ENCODE data around the gene STXBP5.
"Not testable (repeated sequence)": the region's sequence is repeated elsewhere in the genome, so short reads cannot be mapped to it uniquely, and the experiment has no call there.

STXBP5 gene

DNA sequence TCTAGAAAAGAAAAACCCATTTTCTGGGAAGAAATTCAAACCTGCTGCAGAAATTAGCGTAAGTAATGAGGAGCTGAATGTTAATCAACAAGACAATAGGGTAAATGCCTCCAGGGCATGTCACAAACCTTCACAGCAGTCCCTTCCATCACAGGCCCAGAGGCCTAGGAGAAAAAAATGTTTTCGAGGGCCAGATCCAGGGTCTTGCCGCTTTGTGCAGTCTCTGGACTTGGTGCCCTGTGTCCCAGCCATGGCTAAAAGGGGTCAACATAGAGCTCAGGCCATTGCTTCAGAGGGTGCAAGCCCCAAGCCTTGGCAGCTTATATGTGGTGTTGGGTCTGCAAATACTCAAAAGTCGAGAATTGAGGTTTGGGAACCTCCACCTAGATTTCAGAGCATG lies 99.8 kb downstream of the STXBP5 start:
- DNase-seq: no peak

DNA sequence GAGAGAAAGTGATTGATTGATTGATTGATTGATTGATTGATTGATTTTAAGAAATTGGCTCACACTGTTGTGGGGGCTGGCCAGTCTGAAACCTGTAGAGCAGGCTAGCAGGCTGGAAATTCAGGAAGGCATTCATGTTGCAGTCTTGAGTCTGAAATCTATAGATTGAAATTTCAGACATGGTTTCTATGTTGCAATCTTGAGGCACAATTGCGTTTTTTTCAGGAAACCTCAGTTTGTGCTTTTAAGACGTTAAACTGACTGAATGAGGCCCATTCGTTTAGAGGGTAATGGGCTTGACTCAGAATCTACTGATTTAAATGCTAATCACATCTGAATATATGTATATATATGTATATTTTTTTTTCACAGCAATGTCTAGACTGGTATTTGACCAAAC lies 106.3 kb downstream of the STXBP5 start:
- no peak for DNase-seq

DNA sequence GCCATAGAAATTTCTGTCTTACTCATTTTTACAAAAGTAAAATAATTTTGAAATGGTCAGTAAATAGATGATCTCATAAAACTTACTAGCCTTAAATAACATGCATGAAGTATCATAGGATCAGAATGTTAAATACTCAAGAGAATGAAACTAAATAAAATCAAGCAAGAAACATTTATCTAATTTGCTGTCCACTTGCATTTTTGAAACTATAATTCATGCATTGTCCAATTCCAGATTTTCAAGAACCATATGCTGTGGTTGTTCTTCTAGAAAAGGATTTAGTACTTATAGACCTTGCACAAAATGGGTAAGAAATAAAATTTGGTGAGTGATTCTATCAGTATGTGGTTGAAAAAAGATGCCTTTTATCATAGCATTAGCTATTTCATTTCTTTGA lies 107.0 kb downstream of the STXBP5 start:
- no peak for DNase-seq

DNA sequence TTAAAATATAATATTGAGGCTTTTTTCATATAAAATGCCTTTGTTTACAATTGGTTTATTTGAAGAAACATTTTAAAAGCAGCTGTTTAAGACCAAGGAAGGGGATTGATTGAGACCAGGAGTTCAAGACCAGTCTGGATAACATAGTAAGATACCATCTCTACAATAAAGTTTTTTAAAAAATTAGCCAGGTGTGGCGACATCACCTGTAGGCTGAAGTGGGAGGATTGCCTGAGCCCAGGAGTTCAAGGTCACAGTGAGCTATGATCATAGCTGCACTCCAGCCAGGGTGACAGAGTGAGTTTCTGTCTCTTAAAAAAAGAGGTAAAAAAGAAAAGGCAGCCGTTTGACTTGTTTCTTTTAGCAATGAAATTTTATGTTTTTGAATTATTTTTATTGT lies 117.0 kb downstream of the STXBP5 start:
- DNase-seq: no peak

DNA sequence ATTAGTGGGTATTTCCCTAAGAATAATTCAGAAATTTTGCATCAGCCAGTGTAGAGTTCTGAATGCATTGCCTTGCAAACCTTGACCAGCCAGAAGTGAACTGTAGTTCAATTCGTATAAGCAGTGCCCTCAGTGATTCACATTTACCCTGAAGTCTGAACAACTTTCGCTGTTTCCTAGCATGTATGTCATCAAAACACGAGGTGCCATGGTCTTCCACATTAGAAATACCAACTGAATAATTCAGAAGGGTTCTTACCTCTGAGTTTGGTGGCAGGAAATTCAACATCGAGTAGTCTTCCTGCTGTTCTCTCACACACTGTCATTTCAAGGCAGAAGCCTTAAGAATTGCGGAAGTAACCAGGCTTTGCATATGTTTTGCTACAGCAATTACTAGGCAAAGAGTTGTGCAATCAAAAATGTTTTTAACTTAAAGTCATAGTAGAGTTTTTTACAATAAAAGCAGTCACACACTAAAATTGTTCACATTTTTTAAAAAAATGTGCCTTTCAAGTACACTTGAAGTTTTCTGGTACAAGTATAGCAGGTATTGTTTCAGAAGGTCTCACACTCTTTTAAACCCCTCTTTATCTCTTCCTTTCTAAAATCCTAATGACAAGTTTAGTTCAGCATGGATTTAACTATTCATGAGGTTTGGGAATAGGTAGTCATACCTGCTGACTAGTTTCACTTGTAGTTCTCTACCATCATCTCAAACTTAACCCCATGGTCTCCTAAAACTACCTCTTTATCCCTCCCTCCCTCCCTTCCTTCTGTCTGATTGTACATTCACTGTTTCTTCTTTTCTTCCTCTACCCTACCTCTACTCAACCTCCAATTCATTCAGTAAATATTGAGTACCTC lies 118.3 kb downstream of the STXBP5 start:
- DNase-seq: peak in 1 of 5 donors; percentile 84

DNA sequence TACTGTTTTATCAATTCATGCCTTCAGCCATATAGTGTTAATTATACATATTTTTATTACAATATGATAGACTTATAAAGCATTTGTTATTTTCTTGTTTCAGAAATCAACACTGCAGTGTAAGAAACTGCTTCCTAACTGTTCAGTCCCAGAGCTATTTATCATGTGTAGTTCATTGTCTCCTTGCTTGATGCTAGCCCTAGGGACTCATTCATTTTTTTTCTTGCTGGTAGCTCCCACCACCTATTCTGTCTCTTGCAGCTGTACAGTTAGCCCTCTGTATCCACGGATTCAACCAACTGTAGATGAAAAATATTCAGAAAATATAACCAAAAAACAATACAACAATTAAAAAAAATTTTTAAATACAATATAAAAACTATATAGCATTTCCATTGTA lies 121.3 kb downstream of the STXBP5 start:
- DNase-seq: no peak

DNA sequence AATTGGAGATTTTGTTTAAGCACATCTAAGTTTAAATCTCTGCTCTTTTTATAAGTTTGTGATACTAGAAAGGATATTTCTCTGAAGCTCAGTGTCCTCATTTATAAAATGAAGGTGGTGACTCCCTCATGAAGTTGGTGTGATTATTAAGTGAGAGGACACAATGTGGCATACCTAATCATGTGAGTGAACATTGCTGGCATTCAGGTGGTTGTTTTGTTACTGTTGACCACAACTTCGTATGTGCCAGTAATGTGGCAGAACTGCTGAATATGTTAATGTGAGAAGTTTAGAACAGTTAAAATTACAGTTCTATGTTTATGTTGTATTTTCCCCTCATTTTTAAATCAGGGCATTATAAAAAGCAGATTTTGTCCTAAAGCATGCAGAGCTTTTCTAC lies 127.2 kb downstream of the STXBP5 start:
- no peak for DNase-seq

DNA sequence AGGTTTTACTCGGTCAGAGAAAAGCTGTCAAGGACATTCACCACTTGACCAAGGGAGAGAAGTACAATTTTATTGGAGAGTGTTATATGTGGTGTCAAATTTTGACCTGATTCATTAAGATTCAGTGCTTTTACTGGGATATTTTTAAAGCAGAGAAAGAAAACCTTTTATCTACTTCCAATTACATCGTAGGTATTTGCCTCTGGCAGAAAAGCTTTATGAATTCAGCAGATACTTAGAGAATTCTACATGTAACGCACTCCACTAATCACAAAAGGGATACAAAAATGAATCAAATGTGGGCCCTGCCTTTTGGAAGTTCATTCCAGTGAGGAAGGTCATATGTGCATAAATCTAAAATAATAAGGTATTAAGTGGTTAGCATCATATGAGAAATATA lies 133.7 kb downstream of the STXBP5 start:
- DNase-seq: no peak

DNA sequence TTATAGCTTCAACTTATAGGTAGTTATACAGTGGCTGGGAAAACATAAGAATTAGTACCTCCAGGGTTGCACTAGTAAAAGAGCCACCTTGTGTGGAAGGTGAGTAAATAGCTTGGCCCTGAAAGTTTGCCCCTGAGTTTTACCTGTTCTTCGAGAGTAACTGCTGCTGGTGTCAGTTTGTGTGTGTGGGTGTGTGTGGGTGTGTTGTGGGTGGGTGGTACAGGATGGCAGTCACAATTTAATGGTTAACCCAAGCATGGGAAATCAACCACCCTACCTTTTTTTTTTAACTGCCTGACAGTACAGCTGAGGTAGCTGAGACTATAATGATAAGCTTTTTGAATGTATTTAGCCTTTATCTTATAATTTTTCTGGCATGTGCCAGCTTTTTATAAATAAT lies 137.3 kb downstream of the STXBP5 start:
- no peak for DNase-seq

DNA sequence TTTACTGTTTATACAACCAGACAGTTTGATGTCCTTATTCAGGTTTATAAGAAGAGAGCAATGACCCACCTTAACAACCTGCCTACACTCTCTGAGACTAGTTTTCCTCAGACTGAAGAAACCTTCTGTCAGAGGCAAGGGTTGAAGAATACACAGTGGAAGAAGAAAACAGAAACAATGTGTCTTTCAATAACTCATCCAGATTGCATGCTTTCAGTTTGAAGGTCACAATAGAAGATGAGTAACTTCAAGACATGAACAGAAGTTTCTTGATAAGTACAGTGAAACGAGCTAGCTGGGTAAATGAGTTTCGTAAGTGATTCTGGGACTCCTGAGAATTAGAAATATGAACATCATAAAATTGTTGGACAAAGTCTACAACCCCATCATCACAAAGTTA lies 141.7 kb downstream of the STXBP5 start:
- no peak for DNase-seq

DNA sequence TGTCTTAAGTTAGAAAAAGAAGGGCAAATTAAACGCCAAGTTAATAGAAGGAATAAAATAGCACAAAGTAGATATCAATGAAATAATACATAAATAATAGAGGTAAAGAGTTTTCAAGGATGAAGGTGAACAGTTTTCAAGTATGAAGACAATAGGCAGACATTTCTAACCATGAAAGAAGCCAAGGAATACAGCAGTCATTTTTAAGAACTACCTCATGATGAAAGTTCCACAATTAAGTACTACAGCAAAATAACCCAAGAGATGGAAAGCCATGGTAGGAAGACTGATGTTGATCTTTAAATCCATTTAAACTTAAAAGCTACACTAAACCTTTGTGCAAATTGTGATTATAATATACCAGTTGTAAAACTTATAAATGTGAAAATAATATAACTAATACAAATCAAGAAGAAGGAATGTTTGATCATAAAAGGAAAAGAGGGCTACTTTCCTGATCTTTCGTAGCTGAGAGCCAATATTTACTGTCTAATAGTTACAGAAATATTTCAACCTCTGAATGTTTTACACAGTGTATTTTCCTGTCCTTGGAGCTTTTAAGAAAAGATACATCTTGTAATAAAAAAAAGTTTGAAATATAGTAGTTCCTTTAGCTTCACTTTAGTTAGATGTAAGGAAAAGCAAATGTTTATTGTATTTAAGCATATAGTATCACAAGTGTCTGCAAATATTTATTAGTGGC lies 143.1 kb downstream of the STXBP5 start:
- no peak for DNase-seq

DNA sequence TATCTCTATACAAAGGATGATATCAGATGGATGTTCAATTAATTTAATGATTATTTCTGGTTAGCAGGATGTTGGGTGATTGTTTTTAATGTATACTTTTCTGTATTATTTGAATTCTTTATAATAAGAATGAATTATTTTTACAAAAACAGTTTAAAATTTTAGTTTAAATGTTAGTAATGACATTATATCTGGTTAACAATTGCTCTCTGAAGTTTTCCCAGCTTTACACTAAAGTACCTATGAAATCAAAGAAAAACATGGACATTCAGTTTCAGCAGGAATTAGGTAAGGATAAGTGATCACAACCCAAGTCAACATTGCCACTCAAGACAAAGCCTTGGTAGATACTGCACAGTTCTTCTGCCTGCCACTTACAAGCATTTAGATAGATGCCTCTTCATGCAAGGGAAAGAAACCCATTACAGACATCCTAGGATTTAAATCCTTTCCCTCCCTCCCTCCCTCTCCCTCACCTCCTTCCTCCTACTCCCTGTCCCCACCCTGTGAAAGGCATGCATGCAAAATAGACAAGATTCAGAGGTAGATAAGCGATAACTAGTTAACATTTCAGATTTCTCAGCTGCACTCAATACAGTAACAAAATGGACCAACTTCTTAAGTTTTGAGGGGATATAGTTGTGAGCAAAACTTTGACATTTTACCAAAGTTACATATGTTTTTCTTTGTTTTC lies 143.8 kb downstream of the STXBP5 start:
- no peak for DNase-seq

DNA sequence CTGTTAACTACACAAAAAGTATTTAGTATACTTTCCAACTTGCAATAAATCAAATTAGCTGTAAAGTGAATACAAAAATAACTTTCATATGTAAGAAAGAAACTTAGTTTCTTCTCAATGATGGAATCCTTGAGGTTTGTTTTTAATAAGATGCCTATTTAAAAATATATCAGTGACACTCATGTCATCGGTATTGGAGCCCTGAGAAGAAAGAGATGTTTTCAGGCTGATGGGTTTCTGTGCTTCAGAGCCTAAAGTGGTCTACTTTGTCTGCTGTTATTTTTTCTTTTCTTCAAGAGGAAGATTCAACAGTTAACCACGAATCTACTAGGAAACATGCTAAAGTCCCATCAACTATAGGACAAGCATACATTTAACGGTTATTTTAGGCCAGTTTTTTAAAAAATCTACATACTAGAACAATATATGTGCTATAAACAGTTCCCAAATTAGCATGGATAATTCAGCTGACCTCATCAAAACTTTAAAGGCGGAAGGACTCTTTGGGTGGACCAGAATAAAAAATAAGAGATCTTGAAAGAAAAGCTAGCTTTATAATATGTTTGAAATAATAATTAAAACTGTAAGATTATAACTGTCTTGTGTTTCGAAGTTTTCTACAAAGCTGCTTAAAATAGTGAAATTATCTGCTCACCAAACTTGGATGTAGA lies 157.2 kb downstream of the STXBP5 start:
- DNase-seq: no peak

DNA sequence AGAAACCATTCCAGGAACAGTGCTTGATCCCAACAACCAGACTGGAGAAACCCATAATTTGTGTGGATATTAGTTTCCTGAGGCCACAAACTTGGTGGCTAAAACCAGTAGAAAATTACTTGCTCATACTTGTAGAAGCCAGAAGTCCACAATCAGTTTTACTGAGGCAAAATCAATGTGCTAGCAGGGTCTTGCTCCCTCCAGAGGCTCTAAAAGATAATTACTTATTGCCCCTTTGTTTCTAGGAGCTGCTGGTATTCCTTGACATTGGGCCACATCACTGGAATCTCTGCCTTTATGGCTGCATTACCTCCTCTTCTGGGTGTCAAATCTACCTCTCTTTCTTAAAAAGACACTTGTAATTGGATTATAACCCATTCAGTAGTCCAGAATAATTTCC lies 162.1 kb downstream of the STXBP5 start:
- DNase-seq: no peak

DNA sequence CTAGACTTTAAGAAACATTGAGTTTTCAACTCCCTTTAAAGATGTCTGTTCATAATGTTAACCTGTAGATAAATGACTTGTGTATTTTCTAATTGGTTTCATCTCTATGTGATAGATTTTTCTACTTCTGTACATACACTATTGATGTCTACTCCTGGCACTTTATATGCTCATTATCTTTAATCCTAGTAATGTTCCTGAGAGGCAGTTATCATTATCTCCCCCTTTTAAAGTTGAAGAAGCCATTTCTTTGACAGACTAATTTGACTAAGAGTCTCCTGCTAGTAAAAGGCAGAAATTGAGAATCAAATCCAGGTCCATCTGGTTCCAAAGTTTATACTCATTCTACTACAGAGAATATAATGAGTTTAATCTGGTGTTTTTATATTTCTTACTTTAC lies 167.1 kb downstream of the STXBP5 start:
- no peak for DNase-seq

DNA sequence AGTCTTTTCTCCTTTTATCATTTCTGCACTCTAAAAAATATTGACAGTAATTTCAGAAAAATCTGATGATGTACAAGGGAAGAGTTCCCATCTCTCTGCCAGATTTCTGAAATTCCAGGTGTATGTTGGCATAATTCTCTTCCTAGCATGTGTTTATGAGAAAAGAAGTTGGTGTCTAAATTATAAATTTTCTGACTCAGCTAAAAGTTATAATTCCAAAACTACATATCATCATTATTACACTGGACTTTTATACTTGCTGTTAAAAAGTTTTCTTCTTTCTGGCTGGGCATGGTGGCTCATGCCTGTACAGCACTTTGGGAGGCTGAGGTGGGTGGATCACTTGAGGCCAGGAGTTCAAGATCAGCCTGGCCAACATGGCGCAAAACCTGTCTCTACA lies 168.6 kb downstream of the STXBP5 start:
- no peak for DNase-seq

DNA sequence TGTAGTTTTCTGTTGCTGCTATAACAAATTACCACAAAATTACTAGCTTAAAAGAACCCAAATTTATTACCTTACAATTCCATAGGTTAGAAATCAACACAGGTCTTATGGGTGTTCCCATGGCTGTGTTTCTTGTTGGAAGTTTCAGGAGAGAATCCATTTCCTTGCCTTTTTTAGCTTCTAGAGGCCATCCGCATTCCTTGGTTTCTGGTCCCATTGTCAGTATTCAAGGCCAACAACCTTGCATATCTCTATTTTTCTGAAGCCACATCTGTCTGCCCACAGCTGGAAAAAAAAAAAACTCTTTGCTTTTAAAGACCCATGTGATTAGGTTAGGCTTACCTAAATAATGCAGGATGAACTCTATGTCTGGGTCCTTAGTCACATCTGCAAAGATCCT lies 174.6 kb downstream of the STXBP5 start:
- no peak for DNase-seq

DNA sequence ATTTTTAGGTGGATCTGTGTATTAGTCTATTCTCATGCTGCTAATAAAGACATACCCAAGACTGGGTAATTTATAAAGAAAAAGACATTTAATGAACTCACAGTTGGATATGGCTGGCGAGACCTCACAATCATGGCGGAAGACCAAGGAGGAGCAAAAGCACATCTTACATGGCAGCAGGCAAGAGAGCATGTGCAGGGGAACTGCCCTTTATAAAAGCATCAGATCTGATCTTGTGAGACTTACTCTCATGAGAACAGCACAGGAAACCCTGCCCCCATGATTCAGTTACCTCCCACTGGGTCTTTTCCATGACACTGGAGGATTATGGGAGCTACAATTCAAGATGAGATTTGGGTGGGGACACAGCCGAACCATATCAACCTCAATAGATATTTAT lies 176.6 kb downstream of the STXBP5 start:
- DNase-seq: not testable (repeated sequence)

DNA sequence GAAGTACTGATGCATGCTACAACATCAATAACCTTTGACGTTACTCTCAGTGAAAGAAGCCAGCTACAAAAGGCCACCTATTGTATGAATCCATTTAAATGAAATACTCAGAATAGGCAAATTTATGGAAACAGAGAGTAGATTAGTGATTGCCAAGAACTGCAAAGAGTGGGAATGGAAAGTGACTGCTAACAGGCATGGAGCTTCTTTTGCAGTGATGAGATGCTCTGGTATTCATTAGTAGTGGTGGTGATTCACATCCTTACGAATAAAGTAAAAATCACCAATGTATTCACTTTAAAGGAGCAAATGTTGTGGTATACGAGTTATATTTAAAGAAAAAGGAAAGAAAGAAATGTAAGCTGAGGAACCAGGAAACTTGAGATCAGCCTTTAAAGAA lies 177.5 kb downstream of the STXBP5 start:
- no peak for DNase-seq

DNA sequence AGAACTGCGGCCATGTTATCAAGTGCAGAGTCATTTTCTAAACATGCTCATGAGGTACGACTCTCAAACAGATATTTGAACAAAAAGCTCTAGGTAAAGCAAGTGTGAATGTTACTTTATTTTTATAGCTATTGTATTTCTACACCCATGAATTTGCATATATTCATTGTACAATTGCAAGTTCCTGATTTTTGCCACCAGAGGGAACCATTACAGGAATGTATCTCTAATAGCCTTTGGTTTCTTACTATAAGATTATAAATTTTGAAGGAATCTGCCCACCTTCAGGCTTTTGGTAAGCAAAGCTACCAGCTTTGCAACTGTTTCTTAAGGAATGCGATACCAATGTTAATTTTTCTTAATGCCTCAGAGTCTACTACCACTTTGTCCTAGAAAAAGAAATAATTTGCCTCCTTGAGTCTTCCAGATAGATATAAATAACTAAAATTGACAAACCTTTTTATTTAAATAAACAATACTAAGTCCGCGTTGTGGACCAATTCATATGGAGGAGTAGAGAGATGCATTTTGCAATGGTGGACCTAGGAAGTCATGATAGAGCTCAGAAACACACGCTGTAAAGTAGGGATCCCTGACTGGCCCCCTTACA lies 178.8 kb downstream of the STXBP5 start:
- no peak for DNase-seq

DNA sequence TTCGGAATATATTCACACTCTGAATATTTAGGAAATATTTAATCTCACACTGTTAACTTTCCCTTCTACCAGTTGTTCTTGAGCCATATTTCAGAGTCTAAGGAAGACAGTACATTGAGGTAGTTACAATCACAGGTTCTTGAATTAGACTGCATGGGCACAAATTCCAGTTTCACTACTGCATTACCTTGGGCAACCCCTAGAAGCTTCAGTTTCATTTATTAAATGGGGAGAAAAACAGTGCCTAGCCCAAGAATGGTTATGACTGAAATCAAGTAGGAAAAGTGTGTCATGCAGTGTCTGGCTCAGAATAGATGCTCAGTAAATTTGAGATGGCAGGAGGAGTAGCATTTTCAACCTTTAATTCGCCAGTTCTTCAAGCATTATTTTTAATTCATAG lies 179.8 kb downstream of the STXBP5 start:
- no peak for DNase-seq

Measured in T-helper 1 cell (primary cell).